C4-2B (cell line): ENCODE data around the gene MEGF11.

Experiments
- H3K27ac ChIP-seq: fragments of 450-650 bp; 2 replicates; pipeline ENCODE4 v1.5.1; 2017
- ZFX ChIP-seq: fragments of 450-650 bp; IDR thresholded peaks from 2 replicates; pipeline ENCODE4 v1.6.1; 2017
- TF ChIP-seq, protein P1 (sequence below): fragments of 450-650 bp; conservative IDR thresholded peaks from 2 replicates; pipeline ENCODE4 v1.5.1; 2017; ENCODE audit warnings: mild to moderate bottlenecking

Gene MEGF11

DNA sequence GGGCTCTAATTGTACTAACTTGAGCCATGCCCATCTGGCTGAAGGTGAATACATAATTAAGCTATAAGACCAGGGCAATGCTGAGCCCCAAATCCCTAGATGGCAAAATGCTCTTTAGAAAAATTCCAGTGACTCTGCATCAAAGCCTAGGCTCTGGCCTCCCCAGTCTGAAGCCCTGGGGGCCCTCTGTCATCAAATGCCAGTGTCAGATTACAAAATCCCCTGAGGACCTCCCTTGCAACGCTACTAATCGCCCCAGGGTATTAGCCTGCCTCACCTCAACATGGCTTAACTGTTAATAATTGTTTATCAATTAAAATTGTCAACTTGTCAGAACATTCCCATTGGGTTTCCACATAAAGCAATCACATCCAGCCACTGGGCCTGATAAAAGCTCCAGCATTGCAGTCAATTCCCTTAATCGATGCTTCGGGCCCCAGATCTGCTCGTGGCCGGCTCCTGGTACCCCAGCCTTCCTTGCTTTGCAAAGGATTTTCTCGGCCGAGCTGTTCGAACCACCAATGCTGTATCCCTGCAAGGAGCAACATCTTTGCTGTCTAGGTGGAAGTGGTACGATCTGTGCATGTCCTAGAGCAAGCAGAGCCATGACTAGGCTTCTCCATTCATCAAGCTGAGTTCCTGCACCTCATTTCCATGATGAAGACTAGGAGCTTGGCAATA lies 151.7 kb downstream of the MEGF11 start:
- TF ChIP-seq ZFX: no peak
- H3K27ac ChIP-seq: no peak overlapping the region

DNA sequence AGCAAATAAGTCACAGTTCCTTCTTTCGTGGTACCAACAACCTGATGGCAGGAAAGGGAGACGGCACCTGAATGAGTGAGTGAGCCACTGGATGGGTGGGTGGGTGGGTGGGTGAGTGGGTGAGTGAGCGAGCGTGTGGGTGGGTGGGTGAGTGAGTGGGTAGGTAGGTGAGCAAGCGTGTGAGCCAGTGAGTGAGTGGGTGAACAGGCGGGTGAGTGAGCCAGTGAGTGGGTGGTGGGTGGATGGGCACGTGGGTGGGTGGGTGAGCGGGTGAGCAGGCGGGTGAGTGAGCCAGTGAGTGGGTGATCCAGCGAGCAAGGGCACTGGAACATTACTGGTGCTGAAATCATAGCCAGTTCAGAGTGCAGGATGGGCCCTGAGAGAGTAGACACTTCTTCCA lies 152.8 kb downstream of the MEGF11 start:
- TF ChIP-seq, protein P1, sequence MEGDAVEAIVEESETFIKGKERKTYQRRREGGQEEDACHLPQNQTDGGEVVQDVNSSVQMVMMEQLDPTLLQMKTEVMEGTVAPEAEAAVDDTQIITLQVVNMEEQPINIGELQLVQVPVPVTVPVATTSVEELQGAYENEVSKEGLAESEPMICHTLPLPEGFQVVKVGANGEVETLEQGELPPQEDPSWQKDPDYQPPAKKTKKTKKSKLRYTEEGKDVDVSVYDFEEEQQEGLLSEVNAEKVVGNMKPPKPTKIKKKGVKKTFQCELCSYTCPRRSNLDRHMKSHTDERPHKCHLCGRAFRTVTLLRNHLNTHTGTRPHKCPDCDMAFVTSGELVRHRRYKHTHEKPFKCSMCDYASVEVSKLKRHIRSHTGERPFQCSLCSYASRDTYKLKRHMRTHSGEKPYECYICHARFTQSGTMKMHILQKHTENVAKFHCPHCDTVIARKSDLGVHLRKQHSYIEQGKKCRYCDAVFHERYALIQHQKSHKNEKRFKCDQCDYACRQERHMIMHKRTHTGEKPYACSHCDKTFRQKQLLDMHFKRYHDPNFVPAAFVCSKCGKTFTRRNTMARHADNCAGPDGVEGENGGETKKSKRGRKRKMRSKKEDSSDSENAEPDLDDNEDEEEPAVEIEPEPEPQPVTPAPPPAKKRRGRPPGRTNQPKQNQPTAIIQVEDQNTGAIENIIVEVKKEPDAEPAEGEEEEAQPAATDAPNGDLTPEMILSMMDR: no peak
- no peak for TF ChIP-seq ZFX
- H3K27ac ChIP-seq: no peak overlapping the region

DNA sequence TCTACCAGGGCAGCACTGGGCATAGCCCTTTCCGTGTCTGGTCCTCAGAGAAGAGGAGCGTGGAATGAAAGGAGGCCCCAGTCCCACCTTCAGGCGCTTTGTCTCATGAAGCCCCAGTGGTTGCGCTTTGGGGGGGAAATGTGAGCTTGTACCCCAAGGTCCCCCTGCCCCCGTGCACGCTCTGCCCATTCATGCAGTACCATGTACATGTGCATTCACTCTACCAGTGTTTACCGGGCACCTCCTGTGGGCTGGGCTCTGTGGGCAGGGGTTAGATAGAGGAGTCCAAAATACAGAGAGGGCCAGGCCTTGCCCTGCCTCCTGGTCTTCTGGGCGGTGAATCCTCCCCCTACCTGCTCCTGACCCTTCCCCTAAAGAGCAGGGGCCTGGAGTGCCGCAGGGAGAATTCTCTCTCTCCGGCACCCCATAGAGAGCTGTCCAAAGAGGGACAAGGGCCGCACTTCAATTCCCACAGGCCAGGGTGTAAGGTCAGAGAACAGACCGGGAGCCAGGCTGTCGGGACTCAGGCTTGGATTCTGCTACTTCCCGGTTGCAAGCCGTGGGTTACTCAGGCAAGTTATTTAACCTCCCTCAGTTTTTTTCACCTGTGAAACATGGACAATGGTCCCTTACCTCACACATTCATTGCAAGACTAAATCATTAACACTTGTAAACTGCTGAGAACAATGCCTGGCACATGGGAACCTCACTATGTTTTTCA lies 153.4 kb downstream of the MEGF11 start:
- no peak overlapping the region for H3K27ac ChIP-seq
- TF ChIP-seq ZFX: no peak
- TF ChIP-seq, protein P1: no peak

DNA sequence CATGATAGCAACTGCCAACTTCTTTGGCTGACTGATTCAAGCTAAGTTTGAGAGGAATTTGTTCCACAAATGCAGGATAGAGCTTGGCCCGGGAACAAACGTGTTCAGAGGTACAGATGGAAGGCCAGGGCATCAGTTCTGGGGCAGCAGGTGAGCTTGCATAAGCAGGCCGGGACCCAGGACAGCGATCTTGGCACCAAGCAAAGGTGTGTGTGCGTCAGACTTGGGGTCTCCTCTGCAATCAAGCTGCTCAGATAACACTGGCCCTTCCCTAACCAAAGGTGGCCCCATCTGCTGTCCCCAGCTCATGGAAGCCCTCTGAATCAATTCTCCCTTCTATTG lies 155.6 kb downstream of the MEGF11 start:
- TF ChIP-seq ZFX: no peak
- TF ChIP-seq, protein P1: no peak
- no peak overlapping the region for H3K27ac ChIP-seq

DNA sequence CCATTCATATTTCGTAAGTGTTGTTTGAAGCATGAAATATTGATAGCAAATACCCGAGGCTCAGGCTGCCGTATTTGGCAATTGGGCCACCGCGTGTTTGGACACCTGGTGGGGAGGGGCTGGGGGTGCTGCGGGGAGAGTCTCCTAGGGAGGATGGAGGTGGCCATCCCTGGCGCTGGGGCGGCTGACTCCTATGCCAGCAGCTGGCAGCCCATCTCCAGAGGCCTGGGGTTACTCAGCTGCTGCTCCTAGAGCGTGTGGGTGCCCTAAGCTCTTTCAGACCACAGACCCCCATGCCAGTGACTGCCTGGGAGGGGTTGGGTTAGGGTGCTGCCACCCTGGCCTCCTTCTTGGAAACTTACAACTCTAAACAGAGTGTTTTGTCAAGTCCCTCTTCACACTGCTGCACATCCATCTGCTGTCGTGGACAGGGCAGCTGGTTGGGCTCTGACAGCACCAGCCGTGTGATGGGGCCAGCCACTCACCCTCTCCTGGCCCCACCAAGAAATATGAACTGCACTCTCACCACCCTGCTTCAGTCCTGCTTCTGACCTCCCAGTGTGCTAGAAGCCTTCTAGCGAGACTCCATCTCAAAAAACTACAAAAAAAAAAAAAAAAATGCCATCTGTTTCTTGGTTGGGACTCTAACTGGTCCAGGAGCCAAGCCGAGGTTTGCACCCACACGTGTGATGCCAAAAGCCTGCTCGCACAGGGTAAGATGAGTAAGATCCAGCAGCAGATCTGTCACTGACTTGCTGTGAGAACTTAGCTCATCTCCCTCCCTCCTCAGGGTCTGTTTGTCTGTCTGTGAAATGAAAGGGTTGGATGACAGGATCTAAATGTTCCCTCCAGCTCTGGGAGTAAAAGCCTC lies 156.2 kb downstream of the MEGF11 start:
- H3K27ac ChIP-seq: no peak overlapping the region
- no peak for TF ChIP-seq ZFX
- TF ChIP-seq, protein P1: no peak

DNA sequence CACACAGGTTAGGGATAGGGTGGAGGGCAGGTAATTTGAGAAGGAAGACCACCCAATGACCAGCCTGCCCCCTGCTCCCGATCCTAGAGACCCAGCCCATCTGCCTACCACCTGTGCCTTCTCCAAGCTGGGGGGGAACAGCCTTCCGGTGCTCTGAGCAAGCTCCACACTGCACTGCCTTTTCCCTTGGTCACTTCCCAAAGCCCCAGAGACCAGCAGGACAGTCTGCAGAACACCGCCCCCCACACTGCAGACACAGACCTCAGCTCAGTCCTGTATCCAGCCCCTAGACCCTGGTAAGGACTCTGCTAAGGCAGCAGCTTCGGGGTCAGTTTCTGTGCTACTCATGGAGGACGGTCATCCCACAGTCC lies 156.9 kb downstream of the MEGF11 start:
- H3K27ac ChIP-seq: no peak overlapping the region
- TF ChIP-seq ZFX: no peak
- TF ChIP-seq, protein P1: no peak

DNA sequence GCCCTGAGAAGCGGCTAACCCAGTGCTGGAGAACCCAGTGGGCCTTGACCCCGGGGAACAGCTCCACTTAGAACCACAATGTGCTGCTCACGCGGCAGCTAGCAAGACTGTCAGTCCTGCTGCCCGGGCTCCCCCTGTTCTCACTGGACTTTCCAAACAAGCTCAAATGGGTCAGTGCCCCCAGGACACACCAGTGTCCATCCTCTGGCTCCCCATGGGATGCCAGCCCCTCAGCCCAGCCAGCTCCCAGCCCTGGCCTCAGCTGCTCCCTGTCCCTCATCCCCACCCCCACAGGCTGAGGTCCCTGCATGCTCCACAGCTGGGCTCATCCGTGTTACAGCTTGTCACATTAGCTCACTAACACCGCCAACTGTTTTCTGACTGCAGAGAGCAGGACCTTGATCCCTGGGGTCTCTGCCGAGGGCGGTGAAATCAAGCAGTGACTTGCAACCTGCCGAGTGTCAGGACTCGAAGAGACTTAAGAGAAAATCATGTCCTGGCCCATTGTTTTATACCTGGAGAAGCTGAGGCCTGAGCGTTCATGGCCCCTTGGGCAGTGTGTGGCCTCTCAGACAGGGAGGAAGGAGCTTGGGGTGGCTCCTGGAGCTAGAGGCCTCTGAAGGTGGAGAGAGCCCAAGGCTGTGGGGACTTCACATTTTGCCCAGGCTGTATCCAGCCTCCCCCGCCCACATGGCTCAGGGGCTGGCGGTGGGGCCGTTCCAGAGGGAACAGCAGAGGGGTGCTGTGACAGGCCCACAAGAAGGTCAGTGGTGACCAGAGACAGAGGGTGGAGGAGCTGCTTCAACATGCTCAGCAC lies 157.5 kb downstream of the MEGF11 start:
- TF ChIP-seq, protein P1: no peak
- TF ChIP-seq ZFX: no peak
- H3K27ac ChIP-seq: no peak overlapping the region
